ENCODE results near the gene FAIM2.

Gene FAIM2

DNA sequence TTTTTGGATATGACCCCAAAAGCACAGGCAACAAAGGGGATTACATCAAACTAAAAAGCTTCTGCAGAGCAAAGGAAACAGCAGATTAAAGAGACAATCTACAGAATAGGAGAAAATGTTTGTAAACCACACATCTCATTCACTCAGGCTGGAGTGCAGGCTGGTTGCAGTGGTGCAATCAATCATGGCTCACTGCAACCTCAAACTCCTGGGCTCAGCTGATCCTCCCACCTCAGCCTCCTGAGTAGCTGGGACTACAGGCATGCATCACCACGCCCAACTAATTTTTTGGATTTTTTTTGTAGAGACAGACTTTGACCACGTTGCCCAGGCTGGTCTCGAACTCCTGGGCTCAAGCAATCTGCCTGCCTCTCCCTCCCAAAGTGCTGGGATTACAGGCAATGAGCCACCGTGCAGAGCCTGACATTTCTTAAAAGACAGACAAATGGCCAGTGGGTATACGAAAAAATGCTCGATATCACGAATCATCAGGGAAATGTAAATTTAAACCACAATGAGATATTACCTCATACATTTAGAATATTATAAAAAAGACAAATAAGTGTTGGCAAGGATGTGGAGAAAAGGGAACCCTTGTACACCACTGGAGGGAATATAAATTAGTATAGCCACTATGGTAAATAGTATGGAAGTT lies 85.3 kb downstream of the FAIM2 start:
- ChIA-PET CTCF (interaction anchor here (0.7 to 1.2 kb wide), 2 partner anchors 41 to 730 kb away, joined by 3 to 4 read pairs; no protein-coding TSS in a partner anchor), POLR2A (interaction anchor here (0.9 kb wide), 1 partner anchor 10 kb away, joined by 3 read pairs; the partner anchor contains the start of gene NCKAP5L)
- DNase-seq (ENCODE audit: extremely low spot score) = no peak
- no peak for TF ChIP-seq FOXK2 (IDR thresholded peaks at IDR 0.05)
- TF ChIP-seq BHLHE40 (IDR thresholded peaks at IDR 0.05; ENCODE audit: borderline replicate concordance) = no peak
- TF ChIP-seq TARDBP (IDR thresholded peaks at IDR 0.05) = no peak
- TF ChIP-seq ARNT (IDR thresholded peaks at IDR 0.05) = no peak
- no peak for TF ChIP-seq HDGF (IDR thresholded peaks at IDR 0.05; ENCODE audit: borderline replicate concordance)
- TF ChIP-seq FOXA1 (IDR thresholded peaks at IDR 0.05) = no peak
- no peak for TF ChIP-seq SUZ12 (IDR thresholded peaks at IDR 0.05)
- TF ChIP-seq CTBP1 (IDR thresholded peaks at IDR 0.05; ENCODE audit: borderline replicate concordance) = no peak
- TF ChIP-seq FOXM1 (IDR thresholded peaks at IDR 0.05; ENCODE audit: borderline replicate concordance) = no peak
- TF ChIP-seq, protein P1, sequence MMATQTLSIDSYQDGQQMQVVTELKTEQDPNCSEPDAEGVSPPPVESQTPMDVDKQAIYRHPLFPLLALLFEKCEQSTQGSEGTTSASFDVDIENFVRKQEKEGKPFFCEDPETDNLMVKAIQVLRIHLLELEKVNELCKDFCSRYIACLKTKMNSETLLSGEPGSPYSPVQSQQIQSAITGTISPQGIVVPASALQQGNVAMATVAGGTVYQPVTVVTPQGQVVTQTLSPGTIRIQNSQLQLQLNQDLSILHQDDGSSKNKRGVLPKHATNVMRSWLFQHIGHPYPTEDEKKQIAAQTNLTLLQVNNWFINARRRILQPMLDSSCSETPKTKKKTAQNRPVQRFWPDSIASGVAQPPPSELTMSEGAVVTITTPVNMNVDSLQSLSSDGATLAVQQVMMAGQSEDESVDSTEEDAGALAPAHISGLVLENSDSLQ (IDR thresholded peaks at IDR 0.05) = no peak
- TF ChIP-seq ELF4 (IDR thresholded peaks at IDR 0.05) = no peak
- TF ChIP-seq SP1 (IDR thresholded peaks at IDR 0.05) = no peak
- no peak for TF ChIP-seq LEF1 (IDR thresholded peaks at IDR 0.05; ENCODE audit: borderline replicate concordance)
- TF ChIP-seq ZNF384 (IDR thresholded peaks at IDR 0.05) = no peak
- no peak for TF ChIP-seq NFRKB (IDR thresholded peaks at IDR 0.05)

All from HEK293T (cell line).